Activated CD4-positive, alpha-beta T cell treated with anti-CD3 and anti-CD28 coated beads for 4 hours (primary cell): ENCODE measurements around the gene GALR2.

ENCODE experiments used
- DNase-seq, 2 donors: peaks; one replicate each; pipeline ENCODE4 v3.0.0-alpha.2; 2020

Gene GALR2

DNA sequence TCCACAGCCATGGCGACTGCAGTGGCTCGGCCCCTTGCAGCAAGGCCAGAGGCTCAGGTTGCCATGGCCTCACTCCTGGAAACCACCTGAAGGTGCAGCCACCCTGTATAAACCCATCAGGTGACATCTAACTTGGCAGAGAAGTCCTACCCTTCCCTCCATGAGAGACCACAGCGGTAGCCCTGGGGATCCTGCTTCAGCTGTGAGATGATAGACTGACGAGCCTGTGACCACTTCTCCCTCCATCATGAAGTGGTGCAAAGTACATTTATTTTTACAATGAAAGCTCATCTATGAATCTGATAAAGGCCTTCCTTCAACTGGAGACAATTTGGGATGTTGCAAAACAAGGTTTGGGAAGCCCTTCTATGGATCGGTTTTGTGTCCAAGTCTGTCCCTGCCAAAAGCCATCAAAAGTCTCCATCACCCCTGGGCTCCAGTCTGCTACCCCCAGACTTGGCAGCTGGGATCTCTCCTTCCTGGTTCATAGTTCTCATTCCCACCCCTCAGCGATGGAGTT lies 6.2 kb downstream of the GALR2 start:
- no peak for DNase-seq

DNA sequence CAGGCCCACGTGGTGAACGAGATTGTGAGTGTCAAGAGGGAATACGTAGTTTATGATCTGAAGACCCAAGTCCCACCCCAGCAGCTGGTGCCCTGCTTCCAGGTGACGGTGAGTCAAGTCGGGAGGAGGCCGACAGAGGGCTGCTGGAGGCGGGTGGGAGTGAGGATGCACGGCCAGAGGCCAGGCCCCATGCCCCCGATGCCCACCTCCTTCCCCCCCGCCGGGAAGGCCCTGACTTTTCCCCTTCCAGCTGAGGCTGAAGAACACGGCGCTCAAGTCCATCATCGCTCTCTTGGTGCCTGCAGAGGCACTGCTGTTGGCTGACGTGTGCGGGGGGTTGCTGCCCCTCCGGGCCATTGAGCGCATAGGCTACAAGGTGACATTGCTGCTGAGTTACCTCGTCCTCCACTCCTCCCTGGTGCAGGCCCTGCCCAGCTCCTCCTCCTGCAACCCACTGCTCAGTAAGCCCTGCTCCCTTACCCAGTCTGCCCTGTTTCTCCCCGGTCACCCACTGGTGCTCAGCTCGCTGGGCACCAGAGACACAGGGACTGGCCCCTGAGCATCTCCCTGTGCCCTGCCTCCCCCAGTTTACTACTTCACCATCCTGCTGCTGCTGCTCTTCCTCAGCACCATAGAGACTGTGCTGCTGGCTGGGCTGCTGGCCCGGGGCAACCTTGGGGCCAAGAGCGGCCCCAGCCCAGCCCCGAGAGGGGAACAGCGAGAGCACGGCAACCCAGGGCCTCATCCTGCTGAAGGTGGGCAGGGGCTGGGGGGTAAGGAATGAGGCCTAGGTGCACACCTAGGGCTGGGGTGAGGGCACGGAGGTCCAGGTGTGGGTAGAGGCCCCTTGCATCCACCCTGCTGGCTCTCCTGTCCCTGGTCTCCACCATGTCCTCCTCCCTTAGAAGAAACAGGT lies 7.0 kb downstream of the GALR2 start:
- DNase-seq: no peak

DNA sequence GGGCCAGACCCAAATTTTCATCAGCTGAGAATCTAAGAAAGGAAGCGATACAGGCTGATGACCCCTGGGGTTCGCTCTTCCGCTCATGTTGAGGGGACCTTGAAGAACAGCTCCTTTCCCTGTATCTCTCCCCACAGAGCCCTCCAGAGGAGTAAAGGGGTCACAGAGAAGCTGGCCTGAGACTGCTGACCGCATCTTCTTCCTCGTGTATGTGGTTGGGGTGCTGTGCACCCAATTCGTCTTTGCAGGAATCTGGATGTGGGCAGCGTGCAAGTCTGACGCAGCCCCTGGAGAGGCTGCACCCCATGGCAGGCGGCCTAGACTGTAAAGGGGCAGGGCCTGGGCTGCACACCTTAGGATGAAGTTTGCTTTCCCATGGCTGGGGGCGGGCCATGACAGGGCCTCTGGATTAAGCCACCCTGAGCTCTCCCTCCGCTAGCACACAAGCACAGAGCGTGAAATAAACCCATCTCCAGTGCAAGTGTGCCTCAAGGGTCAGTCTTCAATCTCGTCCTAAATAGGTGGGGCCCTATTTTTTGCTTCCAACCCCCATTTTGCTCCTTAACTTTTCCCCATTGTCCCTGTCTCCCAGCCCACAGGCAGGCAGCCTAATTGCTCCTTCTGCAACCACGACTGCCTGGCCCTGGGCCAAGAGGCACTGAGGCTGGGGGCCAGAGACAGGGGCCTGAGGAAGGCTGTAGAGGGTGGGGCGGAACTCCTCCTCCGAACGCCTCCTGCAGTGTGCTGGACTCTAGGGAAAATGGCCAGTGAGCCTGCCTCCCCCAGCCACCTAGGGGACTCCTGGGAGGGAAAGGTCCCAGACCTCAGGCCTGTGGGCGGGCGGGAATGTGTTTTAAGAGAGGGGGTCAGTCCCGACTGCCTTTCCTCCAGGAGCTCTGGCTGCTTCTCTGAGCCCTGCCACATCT lies 8.0 kb downstream of the GALR2 start:
- DNase-seq: no peak

- DNase-seq: no peak
These were observed 9.1 kb downstream of the GALR2 start for GRCh38 chr17:76083536-76084182.

- DNase-seq: no peak
These were observed 10.6 kb downstream of the GALR2 start for GRCh38 chr17:76085066-76085730.

DNA sequence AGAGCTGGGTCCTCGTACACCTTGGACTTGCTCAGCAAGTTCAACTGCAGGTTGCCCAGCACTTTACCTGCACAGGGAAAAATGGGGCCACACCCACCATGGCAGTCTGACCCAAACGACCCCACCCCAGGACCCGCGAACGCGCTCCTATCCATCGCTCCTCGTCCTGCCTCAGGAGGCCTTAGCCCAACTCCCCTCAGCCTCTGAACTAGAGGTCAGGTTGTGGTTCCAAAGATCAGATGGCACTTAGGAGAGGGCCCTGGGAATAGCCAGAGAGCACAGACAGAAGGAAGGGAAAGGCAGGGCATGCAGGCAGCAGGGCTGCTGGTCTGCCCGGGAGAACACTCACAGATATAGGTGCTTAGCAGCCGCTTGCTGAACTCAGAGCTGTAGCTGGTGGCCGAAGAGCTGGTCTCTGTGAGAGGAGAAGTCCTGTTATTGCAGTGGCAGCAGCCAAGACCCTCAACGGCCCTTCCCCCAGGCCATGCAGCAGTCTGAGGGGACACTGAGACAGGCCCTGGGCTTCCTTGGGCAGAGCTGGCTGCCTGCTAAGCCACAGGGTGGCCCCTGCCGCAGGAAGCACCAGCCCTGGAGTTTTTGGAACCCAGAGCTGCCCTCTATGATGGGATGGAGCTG lies 11.3 kb downstream of the GALR2 start:
- no peak for DNase-seq

DNA sequence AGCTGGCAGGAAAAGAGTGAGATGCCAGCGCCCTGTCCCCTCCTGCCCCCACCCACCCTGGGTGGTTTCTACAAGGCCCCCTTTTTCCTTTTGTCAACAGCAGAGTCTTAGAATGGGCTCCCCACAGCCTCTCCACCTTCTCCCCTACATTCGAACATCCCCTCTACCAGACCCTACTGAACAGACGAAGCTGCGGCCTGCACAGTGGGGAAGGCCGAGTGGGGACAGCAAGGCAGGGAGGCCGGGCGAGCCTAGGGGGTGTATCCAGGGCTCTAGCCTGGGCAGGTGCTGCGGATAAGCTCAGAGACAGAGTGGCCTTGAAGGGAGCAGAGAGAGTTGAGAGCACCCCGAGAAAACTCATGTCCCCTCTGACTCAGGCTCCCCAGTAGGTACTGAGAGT lies 11.8 kb downstream of the GALR2 start:
- DNase-seq: no peak

DNA sequence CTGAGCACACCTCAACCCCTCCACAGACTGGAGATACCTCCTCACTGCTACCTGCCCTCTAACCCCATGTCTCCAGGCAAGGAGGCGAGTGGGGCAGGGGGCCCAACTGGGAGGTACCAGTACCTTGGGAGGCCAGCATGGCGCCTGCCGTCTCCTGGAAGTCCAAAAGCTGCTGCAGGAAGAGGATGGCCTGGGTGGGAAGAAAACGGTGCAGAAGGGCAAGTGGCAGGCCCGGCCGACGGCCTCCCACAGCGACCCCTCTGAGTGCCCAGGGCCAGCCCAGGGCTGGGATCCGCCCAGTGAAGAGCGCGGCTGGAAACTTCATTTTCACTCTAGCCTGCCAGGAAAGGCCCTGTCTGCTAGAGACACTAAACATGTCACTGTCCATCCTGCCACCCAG lies 12.9 kb downstream of the GALR2 start:
- DNase-seq: no peak

DNA sequence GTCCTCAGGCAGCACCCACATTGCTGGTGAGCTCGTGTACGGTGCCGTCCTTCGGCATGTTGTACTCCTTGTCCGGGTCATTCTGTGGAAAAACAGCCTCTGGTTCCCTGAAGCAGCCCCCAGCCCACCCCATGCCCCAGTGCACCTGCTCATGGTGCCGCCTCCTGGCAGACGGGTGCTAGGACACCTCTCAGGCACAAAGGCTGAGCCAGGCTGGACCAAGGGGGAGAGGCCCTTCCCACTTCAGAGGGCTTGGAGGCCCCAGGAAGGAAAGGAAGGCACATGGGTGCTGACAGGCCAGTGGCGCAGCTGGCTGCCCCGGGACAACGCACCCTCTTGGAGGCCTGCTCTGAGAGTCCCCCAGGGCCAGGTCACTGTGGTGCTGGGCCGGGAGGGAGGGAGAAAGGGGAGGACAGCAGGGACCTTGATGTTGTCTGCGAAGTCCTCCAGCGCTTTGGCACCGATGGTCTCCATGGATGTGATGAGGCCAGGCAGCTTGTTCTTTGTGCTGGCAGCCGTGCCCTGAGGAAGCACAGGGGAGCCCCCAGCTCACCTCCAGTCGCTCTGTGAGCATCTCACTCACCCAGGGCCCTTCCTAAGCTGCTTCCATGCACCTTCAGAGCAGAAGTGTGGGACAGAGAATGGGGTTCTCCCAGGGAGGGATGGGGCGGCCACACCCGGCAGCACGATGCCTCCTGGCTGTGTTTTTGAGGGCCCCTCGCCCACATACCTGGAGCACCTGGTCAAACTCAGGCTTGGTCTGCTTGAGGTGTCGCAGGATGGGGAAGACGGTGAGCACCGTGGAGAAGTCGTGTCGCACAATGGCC lies 13.7 kb downstream of the GALR2 start:
- no peak for DNase-seq

- DNase-seq: no peak
These were observed 14.4 kb downstream of the GALR2 start for GRCh38 chr17:76088868-76089576.

- no peak for DNase-seq
These were observed 15.3 kb downstream of the GALR2 start for GRCh38 chr17:76089680-76090516.

GRCh38 chr17:76090517-76091129 lies 16.0 kb downstream of the GALR2 start:
- no peak for DNase-seq

DNA sequence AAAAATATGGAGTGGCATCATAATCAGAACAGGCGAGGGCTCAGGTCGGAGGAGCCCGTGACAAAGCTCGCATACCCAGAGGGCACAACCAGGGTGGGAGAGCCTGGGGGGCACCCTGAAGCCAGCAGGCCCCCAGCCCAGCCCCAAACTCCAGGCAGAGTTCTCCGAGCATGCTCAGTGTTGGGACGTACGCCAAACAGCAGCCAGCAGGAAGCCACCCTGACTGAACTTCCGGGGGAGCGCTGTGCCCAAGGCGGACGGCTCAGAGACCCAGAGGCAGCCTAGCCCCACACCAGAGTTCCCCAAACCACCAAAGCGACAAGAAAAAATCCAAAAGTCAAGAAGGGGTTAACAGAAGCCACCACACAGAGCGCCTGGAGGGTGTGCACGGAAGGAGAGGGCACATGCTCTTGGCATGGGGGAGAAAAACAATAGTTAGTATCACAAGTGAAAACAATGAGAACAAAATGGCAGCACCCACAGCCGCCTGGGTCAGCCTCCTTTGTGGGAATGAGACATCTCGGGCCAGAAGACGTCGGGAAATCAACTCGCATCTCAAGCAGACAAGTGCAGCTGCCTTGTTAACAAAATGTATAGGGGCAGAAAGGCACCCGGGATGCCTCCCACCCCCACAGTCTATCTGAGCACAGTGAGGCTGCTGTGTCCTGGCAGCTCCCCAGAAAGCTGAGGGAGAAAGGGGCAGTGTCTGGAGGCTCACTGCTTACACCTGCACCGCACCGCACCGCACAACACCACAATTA lies 17.1 kb downstream of the GALR2 start:
- no peak for DNase-seq

GRCh38 chr17:76092526-76093413 lies 18.2 kb downstream of the GALR2 start:
- no peak for DNase-seq

DNA sequence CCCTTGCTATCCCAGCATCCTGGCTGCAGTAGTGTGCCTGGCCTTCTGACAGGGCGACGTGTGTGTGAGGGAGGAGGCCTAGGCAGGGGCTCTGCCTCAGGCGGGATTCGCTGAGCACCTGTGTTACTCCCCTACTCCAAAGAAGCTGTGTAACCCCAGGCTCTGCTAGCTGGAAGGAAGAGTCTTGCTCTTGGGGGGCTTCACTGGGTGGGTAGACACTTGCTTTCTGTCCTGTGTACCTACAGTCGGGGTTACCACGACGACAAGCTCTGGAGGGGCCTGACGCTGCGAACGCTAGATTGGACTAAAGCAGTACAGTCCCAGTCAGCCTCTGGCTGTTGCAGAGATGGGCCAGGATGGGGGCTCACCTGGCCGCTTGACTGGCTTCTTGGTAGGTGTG lies 19.5 kb downstream of the GALR2 start:
- DNase-seq: no peak

DNA sequence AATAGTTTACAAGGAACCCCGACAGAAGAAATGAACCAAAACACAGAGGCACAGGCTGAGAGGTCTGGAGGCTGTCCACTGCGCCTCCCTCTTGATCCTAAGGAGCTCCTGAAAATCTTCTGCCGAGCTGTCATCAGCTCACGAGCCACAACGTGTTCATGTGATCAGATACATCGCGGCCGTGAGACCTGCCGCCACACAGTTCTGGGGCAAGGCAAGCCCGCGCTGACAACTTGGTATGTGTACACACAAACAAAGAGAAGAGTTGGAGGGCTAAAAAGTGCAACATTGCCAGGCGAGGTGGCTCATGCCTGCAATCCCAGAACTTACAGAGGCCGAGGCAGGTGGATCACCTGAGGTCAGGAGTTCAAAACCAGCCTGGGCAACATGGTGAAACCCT lies 21.4 kb downstream of the GALR2 start:
- no peak for DNase-seq

DNA sequence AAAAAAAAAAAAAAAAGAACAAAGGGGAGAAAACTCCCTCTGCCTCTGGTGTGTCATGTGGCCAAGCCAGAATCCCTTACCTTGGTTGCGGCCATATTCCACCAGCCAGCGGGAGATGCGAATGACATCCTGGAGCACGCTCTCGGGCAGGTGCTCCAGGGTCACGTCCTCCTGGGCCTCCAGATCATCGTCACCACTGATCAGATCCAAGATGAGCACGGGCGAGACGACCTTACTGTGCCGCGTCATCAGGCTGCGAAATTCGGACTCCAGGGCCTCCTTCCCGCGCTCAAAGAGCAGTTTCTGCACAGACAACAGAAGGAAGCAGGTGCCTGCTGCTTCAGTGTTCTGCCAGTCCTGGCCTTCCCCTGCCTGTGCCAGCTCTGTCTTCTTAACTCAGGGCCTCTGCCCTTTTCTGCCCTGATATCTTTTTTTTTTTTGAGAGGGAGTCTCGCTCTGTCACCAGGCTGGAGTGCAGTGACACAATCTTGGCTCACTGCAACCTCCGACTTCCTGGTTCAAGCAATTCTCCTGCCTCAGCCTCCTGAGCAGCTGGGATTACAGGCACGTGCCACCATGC lies 23.2 kb downstream of the GALR2 start:
- DNase-seq: no peak
